Activated CD4-positive, alpha-beta T cell treated with anti-CD3 and anti-CD28 coated beads for 4 hours (primary cell): ENCODE measurements around the gene ZFAND3.
"Not testable (repeated sequence)": the region's sequence is repeated elsewhere in the genome, so short reads cannot be mapped to it uniquely, and the experiment has no call there.

Experiments used
- DNase-seq, 2 donors: peaks; one replicate each; pipeline ENCODE4 v3.0.0-alpha.2; 2020

The ZFAND3 gene

DNA sequence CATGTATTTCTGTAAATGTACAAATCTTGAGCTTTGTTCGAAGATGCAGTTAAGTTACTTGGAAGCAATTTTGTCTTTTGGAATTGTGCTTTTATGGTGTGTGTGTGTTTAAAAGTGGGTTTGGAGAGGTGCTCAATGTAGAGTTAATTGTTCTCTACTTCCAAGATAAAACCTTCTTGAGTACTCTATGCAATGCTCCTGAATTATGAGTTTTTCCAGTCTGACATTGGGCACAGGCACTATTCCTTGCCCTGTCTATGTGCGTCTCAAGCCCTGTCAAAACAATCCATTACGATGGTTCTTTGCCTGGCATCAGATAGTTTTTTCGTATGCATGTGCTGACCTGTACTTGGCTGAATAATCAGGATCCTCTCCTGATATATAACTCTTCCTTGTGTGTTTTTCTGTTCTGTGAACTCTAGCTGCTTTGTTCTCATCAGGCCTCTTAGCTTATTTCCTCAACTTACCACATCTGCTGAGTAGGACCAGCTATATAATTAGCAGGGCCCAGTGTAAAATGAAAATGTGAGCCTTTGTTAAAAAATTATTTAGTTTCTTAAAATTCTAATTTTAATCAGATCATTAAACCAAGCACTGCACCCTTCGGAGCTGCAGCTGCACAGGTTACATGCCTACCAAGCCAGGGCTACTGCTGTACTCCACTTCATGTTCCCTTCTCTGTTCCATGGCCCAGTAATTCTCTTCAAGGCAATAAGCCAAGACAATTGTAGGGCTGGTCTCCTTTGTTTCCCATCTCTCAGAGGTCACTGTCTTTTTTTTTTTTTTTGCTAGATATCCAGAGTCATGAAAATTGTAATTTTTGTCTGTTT, 160.1 kb downstream of the ZFAND3 start:
- DNase-seq = no peak

DNA sequence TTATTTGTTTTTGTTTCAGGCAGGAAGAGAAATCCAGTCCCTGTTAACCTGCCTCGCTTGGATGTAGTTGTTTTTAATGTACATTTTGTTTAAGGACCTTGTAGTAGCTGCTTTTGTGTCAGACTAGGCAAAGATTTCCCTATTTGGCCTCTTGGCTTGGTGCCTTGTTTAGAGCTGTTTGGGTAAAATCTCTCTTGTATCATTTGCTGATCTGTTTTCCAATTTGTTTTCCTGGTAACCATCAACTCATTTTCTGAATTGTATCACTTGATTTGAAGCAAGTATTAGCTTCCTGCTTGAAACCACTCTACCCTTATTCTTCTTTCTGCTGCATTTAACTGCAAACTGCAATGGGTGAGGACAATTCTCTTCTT, 160.7 kb downstream of the ZFAND3 start:
- no peak for DNase-seq

DNA sequence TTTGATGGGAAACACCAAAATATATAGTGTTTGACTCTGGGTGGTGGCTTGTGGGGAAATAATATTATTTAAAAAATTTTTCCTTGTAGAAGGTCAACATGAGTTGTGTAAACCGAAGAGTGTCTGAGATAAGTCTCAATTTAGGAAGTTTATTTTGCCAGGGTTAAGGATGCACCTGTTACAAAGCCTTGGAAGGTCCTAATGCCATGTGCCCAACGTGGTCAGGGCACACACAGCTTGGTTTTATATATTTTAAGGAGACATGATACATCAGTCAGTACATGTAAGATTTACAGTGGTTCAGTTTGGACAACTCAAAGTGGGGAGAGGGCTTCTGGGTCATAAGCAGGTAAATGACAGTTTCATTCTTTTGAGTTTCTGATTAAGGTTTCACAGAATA, 162.1 kb downstream of the ZFAND3 start:
- no peak for DNase-seq

DNA sequence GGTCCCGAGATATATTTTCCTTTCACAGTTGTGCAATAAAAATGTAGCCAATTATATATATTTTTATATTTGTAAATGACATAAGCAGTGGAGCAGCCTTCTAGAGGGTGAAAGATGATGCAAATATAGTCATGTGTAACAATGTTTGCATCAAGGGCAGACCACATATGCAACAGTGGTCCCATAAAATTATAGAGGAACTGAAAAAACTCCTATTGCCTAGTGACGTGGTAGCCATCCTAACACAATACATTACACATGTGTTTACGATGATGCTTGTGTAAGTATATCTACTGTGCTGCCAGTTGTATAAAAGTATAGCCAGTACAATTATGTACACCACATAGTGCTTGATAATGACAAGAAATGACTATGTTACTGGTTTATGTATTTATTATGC, 162.8 kb downstream of the ZFAND3 start:
- no peak for DNase-seq

DNA sequence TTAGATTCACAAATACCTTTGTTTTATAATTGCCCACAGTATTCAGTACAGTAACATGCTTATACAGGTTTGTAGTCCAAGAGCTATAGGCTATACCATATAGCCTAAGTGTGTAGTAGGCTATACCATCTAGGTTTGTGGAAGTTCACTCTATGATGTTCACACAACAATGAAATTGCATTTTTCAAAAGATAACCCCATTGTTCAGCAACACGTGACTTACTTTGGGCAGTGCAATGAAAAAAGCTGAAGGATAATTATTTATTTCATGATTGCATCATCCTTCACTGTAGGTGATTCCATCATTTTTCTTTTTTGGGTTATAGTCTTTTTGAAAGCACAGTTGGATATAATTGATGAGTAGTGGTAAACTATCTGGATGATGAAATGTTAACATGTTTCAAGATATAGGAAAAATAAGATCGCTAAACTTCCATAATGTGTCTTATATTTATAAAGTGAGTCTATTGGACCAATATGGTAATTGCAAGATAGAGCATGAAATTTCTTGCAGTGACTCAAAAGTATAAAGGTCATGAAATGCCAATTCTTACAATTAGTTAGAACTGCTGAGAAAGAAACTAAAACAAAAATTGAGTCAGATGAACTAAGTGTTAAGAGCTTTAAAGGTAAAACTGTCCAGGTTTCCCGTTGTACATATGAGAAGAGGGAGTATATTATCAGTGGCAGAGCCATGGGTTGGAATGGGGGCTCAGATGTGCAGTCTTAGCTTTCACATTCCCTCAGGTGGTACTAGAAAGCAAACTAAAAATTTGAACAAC, 164.4 kb downstream of the ZFAND3 start:
- no peak for DNase-seq

DNA sequence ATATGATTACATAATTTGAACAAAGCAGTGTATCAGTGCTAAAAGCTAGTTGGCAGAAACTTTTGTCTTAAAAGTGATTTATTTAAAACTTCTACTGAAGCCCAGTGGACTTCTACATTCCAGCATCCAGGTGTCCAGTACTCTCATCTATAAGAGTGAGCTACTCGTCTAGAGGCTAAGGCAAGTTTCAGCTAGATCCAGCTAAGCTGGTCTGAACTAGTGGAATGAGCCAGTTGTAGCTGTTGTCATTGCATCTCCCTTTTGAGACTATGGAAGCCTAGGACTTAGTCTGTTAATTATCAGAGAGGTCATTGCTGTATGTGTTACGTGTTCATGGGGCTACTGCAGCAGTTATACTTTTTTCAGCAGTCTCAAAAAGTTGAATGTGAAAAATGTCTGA, 165.1 kb downstream of the ZFAND3 start:
- no peak for DNase-seq

DNA sequence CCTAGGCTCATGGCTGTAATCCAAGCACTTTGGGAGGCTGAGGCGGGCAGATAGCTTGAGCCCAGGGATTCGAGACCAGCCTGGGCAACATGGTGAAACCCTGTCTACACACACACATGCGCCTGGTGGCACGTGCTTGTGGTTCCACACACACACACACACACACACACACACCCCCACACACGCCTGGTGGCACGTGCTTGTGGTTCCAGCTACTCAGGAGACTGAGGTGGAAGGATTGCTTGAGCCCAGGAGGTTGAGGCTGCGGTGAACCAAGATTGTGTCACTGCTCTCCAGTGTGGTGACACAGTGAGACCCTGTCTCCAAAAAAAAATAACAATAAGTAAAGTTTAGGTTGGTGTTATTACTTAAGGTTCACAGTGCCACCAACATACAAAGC, 165.8 kb downstream of the ZFAND3 start:
- peak; percentile 7 to 36 for DNase-seq

DNA sequence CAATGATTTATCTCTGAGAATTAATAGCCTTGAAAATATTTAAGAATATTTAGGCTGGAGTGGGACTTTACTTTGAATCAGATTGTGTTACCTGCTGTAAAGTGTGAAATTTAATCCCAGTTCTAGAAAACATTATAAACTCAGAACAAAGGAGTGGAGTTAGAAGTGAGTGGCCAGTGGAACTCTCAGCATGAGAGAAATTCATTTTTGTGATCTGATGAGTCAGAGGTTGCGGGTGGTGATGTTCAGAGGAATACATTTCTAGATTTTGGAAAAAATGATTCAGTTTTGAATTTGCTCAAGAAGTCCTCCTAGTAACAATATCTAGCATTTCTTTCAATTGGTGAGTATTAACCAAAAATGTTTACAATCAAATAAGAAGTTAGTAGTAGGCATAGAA, 167.5 kb downstream of the ZFAND3 start:
- peak; percentile 16 to 20 for DNase-seq

DNA sequence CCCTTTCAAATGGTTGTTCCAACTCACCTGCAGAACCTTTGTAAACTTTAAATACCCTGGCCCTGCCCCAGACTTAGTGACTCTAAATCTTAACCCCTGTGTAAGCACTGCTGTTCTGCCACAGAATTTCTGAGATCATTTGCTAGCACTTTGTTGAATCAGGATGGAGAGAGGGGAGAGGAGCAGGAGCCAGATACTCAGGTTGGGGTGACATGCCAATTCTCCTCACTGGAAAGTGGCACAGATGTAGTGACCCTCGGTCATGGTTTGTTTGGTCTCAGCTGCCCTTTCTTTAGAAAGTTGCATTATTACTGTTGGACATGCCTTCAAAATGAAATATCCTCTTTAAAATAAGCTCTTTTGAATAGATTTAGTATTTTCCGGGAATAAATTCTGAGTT, 168.0 kb downstream of the ZFAND3 start:
- DNase-seq = no peak

DNA sequence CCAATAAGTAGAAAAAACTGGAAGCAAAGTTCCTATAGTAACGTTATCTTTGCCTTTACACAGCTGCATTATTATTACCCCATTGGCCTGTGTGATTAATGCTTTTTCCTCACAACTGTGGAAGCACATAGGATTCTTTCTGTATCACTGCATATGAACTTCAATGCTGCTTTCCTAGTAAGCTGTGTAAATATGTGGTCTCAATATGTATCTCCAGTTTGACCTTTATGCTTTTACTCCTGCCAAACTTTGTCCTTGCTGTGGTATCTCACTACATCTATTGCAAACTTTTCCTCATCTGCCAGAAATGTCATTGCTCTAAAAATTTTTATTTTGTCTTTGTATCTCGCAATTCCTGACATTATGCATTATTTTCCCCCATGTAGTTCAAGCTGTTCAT, 168.6 kb downstream of the ZFAND3 start:
- DNase-seq = no peak

DNA sequence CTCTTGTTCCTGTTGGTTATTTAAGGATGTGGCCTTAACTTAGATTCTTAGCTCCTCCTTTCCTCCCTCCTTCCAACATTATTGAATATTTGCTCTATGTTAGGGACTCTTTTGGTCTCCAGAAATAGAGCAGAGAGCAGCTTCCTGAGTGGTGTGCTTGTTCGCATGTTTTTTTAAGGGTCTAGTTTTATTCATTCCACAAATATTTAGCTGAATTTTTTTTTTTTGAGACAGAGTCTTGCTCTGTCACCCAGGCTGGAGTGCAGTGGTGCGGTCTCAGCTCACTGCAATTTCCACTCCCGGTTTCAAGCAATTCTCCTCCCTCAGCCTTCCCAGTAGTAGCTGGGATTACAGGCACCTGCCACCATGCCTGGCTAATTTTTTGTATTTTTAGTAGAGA, 169.2 kb downstream of the ZFAND3 start:
- DNase-seq = no peak

DNA sequence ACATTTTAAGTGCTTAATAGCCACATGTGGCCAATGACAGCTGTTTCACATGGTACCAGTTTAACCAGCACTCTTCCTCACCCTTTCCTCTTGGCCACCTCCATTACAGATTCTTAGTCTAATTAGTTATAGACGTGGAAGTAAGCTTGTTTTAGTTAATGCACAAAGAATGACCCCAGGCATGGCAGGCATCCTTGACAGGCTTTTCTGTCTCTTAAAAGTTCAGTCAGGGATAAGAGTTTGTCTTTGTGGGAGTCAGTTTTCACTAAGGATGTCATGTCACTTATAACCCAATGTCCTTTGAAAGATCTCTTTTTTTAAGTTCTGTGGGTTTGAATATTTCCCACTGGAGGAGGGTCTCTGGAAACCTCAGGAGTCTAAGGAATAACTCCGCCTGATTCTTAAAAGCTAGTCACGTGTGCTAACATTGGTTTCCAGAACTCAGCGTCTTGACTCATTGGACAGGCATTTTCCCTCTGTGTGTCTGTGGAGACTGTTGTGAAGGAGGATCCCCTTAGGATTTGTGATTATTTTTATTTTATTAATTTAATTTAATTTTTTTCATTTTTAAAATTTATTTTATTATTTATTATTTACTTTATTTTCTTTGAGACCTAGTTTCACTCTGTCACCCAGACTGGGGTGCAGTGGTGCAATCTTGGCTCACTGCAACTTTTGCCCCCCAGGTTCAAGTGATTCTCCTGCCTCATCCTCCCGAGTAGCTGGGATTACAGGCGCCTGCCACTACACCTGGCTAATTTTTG, 171.4 kb downstream of the ZFAND3 start:
- DNase-seq = no peak

DNA sequence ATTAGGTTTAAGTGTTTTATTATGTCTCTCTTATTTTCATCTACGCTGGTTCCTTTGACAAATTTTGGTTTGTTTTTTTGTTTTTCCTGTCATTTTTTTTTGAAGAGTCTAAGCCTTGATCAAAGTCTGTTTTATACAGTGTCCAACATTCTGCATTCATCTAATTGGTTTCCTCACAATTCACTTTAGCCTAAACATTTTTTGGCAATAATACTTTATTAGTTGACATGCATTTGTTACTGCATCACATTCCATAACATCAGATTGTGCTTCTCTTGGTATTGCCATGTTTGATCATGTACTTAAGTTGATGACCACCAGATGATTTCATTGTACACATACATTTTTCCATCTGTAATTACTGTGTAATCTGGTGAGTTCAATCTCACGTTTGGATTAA, 173.2 kb downstream of the ZFAND3 start:
- no peak for DNase-seq

DNA sequence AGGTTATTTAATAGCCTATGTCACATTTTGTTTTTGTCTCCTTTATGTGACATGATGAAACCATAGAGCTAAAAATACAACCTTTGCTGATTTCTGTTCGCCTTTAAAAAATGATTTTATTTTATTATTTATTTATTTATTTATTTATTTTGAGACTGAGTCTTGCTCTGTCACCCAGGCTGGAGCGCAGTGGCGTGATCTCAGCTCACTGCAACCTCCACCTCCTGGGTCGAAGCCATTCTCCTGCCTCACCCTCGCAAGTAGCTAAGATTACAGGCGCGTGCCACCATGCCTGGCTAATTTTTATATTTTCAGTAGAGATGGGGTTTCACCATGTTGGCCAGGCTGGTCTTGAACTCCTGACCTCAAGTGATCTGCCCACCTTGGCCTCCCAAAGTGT, 173.7 kb downstream of the ZFAND3 start:
- DNase-seq = not testable (repeated sequence)

DNA sequence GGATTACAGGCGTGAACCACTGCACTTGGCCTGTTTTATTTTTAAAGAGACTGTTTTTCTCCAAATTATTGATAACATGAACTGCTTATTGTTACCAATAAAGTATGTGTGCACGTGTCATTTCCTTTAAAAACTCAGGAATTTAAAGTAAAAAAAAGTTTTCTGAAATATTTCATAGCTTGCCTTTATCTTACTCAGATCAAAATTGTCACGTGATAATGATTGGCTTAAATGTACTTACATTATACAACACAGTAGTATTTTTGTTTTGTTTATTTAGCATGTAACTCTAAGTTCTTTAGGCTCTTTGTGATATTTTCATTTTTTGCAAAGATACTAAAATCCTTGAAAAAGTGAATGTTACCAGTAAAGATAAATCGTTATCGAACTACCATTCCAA, 174.1 kb downstream of the ZFAND3 start:
- no peak for DNase-seq

DNA sequence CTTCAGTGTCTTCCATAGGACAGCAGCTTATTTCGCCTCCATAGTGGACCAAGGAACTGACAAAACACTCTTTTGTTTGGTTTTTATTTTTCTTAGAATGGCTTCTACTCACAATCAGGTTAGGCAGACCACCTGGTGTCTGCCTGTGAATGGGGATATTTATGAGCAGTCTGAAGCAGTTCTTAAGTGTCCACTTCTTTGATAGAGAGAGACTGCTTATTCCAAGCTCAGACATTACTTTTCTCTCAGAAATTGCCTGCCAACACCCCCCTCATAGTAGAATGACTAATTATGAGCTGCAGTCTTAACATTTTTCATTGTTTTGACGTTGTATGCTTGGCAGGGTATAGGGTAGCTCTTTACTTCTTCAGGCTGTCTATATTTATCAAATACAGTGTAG, 174.7 kb downstream of the ZFAND3 start:
- DNase-seq = no peak

DNA sequence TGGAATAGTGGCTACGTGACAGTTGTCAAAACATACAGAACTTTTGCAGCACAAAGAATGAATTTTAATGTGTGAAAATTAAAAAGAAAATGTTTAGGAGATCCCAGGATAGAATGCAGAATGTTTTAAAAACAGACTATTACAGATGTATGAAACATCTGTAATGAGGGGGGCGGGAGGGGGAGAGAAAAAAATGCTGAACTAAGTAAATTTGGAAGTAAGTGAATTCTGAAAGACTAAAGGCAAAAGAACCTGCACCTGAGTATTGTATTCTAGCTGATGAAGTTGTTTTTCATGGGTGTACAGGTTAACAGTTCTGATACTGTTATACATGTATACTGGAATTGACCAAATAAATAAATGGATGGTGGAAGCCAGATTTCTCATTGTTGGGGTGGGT, 178.8 kb downstream of the ZFAND3 start:
- DNase-seq = no peak

DNA sequence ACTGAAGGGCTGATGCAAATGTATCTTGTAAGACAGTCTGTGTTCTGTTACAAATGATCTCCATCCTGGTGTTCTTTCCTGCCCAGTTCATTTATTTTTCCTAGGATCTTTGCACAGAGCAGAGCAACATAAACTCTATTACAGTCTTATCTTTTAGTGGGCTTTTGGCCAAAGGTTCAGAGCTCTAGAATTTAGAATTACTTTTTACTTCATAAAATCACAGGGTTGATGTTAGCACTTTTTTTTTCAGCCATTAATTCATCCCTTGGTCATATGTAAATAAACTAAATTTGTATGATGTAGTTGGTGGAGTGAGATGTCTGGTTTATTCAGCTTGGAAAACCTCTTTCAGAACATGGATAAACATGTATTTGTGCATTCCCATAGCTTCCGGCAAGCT, 181.9 kb downstream of the ZFAND3 start:
- DNase-seq = no peak

DNA sequence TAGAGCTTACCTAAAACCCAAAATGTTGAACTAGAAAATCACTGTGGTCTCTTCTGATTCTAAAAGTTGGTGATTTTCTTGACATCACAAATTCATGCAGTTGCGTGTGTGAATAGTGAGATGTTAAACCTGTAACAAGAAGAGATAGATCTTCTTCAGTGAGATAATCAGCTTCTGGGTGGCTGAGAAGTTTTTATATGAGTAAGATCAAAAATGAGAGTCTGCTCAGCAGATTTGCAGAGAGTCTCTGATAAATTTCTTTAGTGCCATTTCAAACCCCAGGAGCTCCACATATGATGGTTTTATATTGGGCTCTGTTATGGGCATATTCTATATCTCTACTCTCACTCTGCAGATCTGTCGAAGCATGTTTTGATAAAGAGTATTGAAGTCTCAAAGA, 185.4 kb downstream of the ZFAND3 start:
- DNase-seq = no peak

DNA sequence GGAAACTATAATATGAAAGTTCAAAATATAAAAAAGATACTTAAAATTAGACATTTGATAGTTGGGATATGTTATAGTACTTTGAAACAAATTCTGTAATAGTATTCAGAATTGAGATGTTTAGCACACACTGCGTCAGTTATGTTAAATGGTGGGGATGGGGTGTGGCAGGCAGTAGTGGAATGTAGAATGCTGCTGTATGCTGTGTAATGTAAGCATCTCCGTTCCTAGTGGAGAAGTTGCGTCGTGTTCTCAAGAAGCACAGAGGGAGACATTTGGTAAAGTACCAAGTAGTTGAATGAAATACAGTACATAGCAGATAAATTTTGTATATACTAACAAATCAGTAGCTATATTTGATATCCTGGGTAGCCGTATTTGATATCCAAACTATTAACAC, 192.4 kb downstream of the ZFAND3 start:
- DNase-seq = no peak

DNA sequence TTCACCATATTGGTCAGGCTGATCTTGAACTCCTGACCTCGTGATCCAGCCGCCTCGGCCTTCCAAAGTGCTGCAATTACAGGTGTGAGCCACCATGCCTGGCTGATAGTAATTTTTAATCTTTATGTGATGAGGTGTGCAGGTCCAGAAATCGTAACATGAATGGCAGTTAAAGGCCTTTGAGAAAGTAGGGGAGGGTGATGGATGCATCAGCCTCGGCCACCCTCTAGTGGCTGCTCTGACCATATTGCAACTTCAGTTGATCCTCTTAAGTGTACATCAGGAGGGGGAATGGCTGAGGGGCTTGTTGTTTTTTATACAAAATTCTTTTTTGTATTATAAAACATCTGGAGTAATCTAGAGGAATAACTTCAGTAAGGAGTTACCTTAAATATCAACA, 193.0 kb downstream of the ZFAND3 start:
- DNase-seq = no peak

DNA sequence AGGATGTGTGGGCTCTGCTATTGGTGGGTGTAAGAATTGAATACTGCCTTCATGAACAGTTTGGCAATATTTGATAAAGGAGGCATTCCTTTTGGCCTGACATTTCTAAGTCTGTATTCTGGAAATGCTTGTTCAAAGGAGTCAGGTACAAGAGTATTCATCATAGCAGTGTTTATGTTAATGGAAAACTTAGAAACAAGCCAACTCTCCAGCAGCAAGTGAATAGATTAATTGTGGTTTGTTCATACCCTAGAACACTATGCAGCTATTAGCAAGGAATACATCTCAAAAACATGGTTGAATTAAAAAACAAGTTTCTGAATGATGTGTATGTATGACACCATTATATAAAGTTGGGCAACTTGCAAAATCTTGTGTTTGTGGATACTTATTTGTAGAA, 195.8 kb downstream of the ZFAND3 start:
- DNase-seq = no peak

DNA sequence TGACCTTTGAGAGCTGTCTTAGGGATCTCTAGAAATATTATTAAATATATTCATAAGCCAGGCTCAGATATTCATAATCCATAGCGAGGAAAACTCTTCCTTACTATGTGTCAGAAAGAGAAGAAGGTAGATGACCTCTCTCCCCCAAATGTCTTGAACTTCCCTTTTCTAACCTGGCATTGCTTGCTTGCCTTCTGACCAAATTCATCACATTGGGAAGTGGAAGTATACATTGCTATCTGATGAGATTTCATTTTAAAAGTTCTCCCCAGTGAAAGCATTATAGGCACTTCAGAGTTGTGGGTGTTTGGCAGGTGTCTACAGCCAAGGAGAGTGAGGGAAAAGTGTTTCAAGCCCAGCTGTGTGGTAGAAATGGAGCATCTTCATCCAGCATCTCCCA, 197.3 kb downstream of the ZFAND3 start:
- DNase-seq = no peak

DNA sequence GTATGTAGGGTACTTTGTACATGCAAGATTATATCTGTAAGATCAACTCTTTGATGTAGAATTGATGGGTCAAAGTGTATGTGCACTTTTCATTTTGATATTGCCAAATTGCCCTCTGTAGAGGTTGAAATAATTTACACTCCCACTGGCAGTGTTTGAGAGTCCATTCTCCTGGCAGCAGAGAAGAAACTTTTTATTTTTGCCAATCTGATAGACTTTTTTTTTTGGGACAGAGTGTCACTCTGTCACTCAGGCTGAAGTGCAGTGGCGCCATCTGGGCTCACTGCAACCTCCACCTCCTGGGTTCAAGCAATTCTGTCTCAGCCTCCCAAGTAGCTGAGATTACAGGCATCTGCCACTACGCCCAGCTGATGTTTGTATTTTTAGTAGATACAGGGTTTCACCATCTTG, 199.2 kb downstream of the ZFAND3 start:
- no peak for DNase-seq
